H1 (cell line): ENCODE data around the gene NKD2. TPM values are rescaled to one million over a fixed set of nuclear protein-coding genes. Genes with fewer than 3 reads are reported as not detected.

Source experiments
- CHD2 ChIP-seq: IDR thresholded peaks from 2 replicates; pipeline ENCODE4 v1.6.1; 2012; ENCODE audit warnings: low read length, improper control_type of control experiment
- EZH2 ChIP-seq: fragments of 200-600 bp; sonication (generic); IDR thresholded peaks from 2 replicates; pipeline ENCODE4 v1.7.1; 2012; ENCODE audit warnings: low read depth, mild to moderate bottlenecking, moderate library complexity, low read length, inconsistent platforms; ENCODE audit not compliant: severe bottlenecking
- GABPA ChIP-seq: IDR thresholded peaks from 2 replicates; pipeline ENCODE4 v1.6.1; 2011; ENCODE audit warnings: mild to moderate bottlenecking, low read length, moderate library complexity, borderline replicate concordance; ENCODE audit not compliant: insufficient read depth
- GTF2F1 ChIP-seq: IDR thresholded peaks from 2 replicates; pipeline ENCODE4 v1.6.1; 2012; ENCODE audit warnings: low read depth, low read length, improper control_type of control experiment, borderline replicate concordance
- KDM1A ChIP-seq: fragments of 200-600, 300-600 bp; sonication (generic); IDR thresholded peaks from 2 replicates; pipeline ENCODE4 v1.7.1; 2016; ENCODE audit warnings: mild to moderate bottlenecking, low read length, borderline replicate concordance
- MAFK ChIP-seq: IDR thresholded peaks from 2 replicates; pipeline ENCODE4 v1.6.1; 2012; ENCODE audit warnings: low read depth, mild to moderate bottlenecking, improper control_type of control experiment, low read length
- PHF8 ChIP-seq: fragments of 200-600 bp; sonication (generic); conservative IDR thresholded peaks from 2 replicates; pipeline ENCODE4 v1.7.1; 2012; ENCODE audit warnings: low read depth, mild to moderate bottlenecking, inconsistent platforms, low read length, moderate library complexity
- TAF1 ChIP-seq: IDR thresholded peaks from 2 replicates; pipeline ENCODE4 v1.6.1; 2011; ENCODE audit warnings: mild to moderate bottlenecking, low read depth, low read length
- TBP ChIP-seq: IDR thresholded peaks from 2 replicates; pipeline ENCODE4 v1.6.1; 2011; ENCODE audit warnings: low read depth, low read length, improper control_type of control experiment
- TCF12 ChIP-seq: IDR thresholded peaks from 2 replicates; pipeline ENCODE4 v1.6.1; 2011; ENCODE audit warnings: low read depth, mild to moderate bottlenecking, low read length
- YY1 ChIP-seq: IDR thresholded peaks from 2 replicates; pipeline ENCODE4 v1.6.1; 2011; ENCODE audit warnings: low read depth, mild to moderate bottlenecking, low read length
- polyA plus RNA-seq, 7 experiments: library from polyadenylated mRNA; depleted of rRNA in 3 of 7; stranded (reverse) in 5 of 7; unstranded in 2 of 7; fragments of >200 nt in 5 of 7; fragments of 200-250 nt in 2 of 7; gene quantifications; 1 replicate in 5 of 7; 2 replicates in 1 of 7; 4 replicates in 1 of 7; pipeline versions ENCODE4 v1.2.1 to v1.2.3, GENCODE V29; 2011 to 2013; ENCODE audit warnings: missing spikeins in 2 of 7, mixed read lengths in 2 of 7
- total RNA-seq: library from RNA; stranded (reverse); fragmentation: NEBNext Ultra II Directional; extraction: Animal tissue kit (Norgen Biotek cat#: 25700); gene quantifications from 2 replicates; pipeline ENCODE4 v1.2.1, GENCODE V29; 2021
- TF ChIP-seq, protein P1 (sequence below): IDR thresholded peaks from 2 replicates; pipeline ENCODE4 v1.6.1; 2011; ENCODE audit warnings: low read depth, mild to moderate bottlenecking, low read length; ENCODE audit not compliant: insufficient read depth
- TF ChIP-seq, protein P2 (sequence below): IDR thresholded peaks from 2 replicates; pipeline ENCODE4 v1.6.1; 2011; ENCODE audit warnings: low read length, improper control_type of control experiment

The NKD2 gene
- total and polyA plus RNA-seq, 2 of the 8 experiments (the other 6 are each of a cell fraction or from before 2014, with no cell fraction given), result 5.5 to 7.9 TPM

DNA sequence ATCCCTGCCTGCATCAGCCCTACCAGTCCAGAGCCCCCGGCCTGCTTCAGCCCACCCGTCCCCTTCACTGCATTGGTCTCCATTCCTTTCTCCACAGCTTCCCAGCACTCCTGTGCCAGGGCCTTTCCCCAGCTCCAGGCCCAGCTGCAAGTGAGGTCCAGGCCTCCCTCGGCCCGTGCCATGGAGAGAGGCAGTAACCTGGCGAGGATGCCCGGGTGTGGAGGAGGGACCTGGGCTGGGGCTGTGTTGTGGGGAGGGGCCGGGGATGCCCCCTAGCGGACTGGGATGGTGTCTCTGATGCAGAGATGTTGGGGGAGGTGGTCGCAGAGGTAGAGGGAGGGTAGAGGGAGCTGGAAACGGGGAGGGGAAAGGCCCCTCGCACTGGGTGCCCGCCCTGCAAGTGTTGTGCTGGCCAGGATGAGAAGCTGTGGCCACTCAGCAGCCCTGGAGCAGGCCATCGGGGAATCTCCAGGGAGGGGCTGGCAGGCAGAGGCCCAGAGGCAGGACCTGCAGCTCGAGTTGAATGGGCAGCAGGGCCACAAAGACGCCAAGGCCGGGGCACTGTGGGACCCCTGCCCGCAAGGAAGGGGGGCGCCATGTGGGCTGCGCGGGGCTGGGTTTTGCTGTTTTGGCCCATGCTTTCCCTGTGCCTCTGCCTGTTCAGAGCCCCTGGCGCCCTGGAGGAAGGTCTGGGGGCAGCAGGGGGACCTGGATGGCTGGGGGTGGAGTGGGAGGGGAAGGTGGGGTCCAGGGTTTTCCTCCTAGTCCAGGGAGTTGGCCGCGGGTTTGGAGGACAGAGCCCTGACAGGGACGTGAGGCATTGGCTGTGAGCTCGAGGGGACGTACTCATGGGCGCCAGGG lies 26.0 kb upstream of the NKD2 start (continued):
- no peak for TF ChIP-seq TAF1
- TF ChIP-seq MAFK, result no peak
- TF ChIP-seq, protein P1, sequence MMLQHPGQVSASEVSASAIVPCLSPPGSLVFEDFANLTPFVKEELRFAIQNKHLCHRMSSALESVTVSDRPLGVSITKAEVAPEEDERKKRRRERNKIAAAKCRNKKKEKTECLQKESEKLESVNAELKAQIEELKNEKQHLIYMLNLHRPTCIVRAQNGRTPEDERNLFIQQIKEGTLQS, result no peak
- TF ChIP-seq GTF2F1, result no peak
- TF ChIP-seq, protein P2, sequence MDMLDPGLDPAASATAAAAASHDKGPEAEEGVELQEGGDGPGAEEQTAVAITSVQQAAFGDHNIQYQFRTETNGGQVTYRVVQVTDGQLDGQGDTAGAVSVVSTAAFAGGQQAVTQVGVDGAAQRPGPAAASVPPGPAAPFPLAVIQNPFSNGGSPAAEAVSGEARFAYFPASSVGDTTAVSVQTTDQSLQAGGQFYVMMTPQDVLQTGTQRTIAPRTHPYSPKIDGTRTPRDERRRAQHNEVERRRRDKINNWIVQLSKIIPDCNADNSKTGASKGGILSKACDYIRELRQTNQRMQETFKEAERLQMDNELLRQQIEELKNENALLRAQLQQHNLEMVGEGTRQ, result no peak
- no peak for TF ChIP-seq TCF12
- 0 out of 2 replicates have a peak, but pooled peaks have one; percentile 47 for TF ChIP-seq YY1
- TF ChIP-seq KDM1A, result peak; percentile 19; the same call in 1 of the 2 replicates
- TF ChIP-seq GABPA, result peak; percentile 80; the same call in 1 of the 2 replicates
- no peak for TF ChIP-seq PHF8
- TF ChIP-seq CHD2, result peak; percentile 40; the same call in 1 of the 2 replicates
- peak; percentile 34; the same call in 1 of the 2 replicates for TF ChIP-seq TBP
- TF ChIP-seq EZH2, result no peak
